Endothelial cell of umbilical vein (primary cell): ENCODE results near the gene MYPN. TPM values are rescaled to one million over a fixed set of nuclear protein-coding genes. Genes with fewer than 3 reads are reported as not detected.

Experiments
- BruUV-seq: library from RNA; stranded (reverse); fragments of 400-500 nt; replicated peaks from 2 replicates; lab custom pipeline; 2021; lab: Mats Ljungman, UMichigan
- CTCF ChIA-PET: fragments of 300-600, 350-600 bp; sonication (Branson Sonifier 250); formaldehyde crosslinking; loops from one replicate; lab custom pipeline; 2021; ENCODE audit warnings: antibody characterized with exemption, inconsistent platforms; lab: Charles Lee
- POLR2A ChIA-PET: fragments of 300-600, 350-600 bp; sonication (Branson Sonifier 250); formaldehyde crosslinking; loops from one replicate; lab custom pipeline; 2021; ENCODE audit warnings: antibody characterized with exemption, inconsistent platforms; lab: Charles Lee
- DNase-seq: peaks from one replicate; pipeline ENCODE4 v3.0.0-alpha.2; 2011; ENCODE audit warnings: low read depth, low spot score
- FAIRE-seq: peaks from 2 replicates; lab custom pipeline; 2011; peaks lifted over from hg19 to GRCh38; lab: Jason Lieb, UNC
- H2AFZ ChIP-seq: 2 replicates; pipeline ENCODE4 v1.6.0; 2012; ENCODE audit warnings: low read depth, low read length, control low read depth, inconsistent platforms
- H3K27ac ChIP-seq: 2 replicates; pipeline ENCODE4 v1.5.1; 2011; ENCODE audit warnings: low read depth, mild to moderate bottlenecking, control low read depth, low read length, moderate library complexity; ENCODE audit not compliant: insufficient read depth
- H3K27me3 ChIP-seq, 2 experiments: 2 replicates each; pipeline versions ENCODE4 v1.6.0 to v1.6.1; 2011; ENCODE audit warnings: low read length in 2 of 2, mixed read lengths in 1 of 2; ENCODE audit not compliant: control insufficient read depth in 2 of 2, insufficient read depth in 2 of 2
- H3K36me3 ChIP-seq, 2 experiments: 2 replicates in 1 of 2; 3 replicates in 1 of 2; pipeline ENCODE4 v1.5.1; 2011; ENCODE audit warnings: low read length in 2 of 2, mild to moderate bottlenecking in 1 of 2, moderate library complexity in 1 of 2; ENCODE audit not compliant: control insufficient read depth in 2 of 2, insufficient read depth in 2 of 2; ENCODE audit errors: extremely low read depth in 1 of 2
- H3K4me1 ChIP-seq: 3 replicates; pipeline ENCODE4 v1.5.1; 2011; ENCODE audit warnings: mild to moderate bottlenecking, low read length; ENCODE audit not compliant: control insufficient read depth, insufficient read depth; ENCODE audit errors: extremely low read depth
- H3K4me2 ChIP-seq: 2 replicates; pipeline ENCODE4 v1.6.1; 2011; ENCODE audit warnings: low read length, control low read depth, mixed read lengths; ENCODE audit not compliant: insufficient read depth
- H3K4me3 ChIP-seq, 3 experiments: fragments of 200-600 bp in 1 of 3; sonication (generic), shearing (Covaris generic) in 1 of 3; replicated peaks in 1 of 3; 2 replicates each; pipeline ENCODE4 v1.5.1; 2011 to 2016; ENCODE audit warnings: control low read depth in 3 of 3, low read length in 3 of 3, mild to moderate bottlenecking in 2 of 3, inconsistent platforms in 1 of 3, low read depth in 1 of 3, moderate library complexity in 1 of 3; ENCODE audit not compliant: insufficient read depth in 1 of 3
- H3K79me2 ChIP-seq: 2 replicates; pipeline ENCODE4 v1.6.0; 2012; ENCODE audit warnings: low read length, inconsistent platforms; ENCODE audit not compliant: control insufficient read depth, insufficient read depth
- H3K9ac ChIP-seq: replicated peaks from 2 replicates; pipeline ENCODE3; 2011; ENCODE audit warnings: low read length, control low read depth; ENCODE audit not compliant: insufficient read depth; ENCODE audit errors: extremely low read depth
- H3K9me1 ChIP-seq: replicated peaks from 3 replicates; pipeline ENCODE4 v1.6.0; 2011; ENCODE audit warnings: mild to moderate bottlenecking, low read length; ENCODE audit not compliant: control insufficient read depth, insufficient read depth; ENCODE audit errors: extremely low read depth
- H3K9me3 ChIP-seq: replicated peaks from 2 replicates; pipeline ENCODE4 v1.5.1; 2012; ENCODE audit warnings: low read length, inconsistent platforms; ENCODE audit not compliant: control insufficient read depth, insufficient read depth
- H4K20me1 ChIP-seq: replicated peaks from 2 replicates; pipeline ENCODE3; 2011; ENCODE audit warnings: mild to moderate bottlenecking, low read length; ENCODE audit not compliant: control insufficient read depth, insufficient read depth; ENCODE audit errors: extremely low read depth
- CTCF ChIP-seq, 2 donors: IDR thresholded peaks; 1 replicate in 1 of 2; 2 replicates in 1 of 2; pipeline ENCODE4 v1.5.1; 2011; ENCODE audit warnings: low read length in 2 of 2, mild to moderate bottlenecking in 2 of 2, moderate library complexity in 2 of 2, control low read depth in 1 of 2, inconsistent platforms in 1 of 2, low read depth in 1 of 2; ENCODE audit not compliant: insufficient read depth in 1 of 2; ENCODE audit errors: extremely low read depth in 1 of 2
- EZH2 ChIP-seq: IDR thresholded peaks from 2 replicates; pipeline ENCODE4 v1.6.1; 2012; ENCODE audit warnings: borderline replicate concordance, low read depth, mild to moderate bottlenecking, moderate library complexity, low read length, inconsistent platforms; ENCODE audit not compliant: severe bottlenecking
- FOS ChIP-seq: IDR thresholded peaks from 2 replicates; pipeline ENCODE4 v1.6.1; 2011; ENCODE audit warnings: mild to moderate bottlenecking, low read length, moderate library complexity, borderline replicate concordance; ENCODE audit not compliant: insufficient read depth
- GATA2 ChIP-seq: IDR thresholded peaks from 2 replicates; pipeline ENCODE4 v1.7.0; 2011; ENCODE audit warnings: low read depth, mild to moderate bottlenecking, moderate library complexity, mixed read lengths, low read length; ENCODE audit not compliant: insufficient read length, insufficient read depth
- JUN ChIP-seq: IDR thresholded peaks from 2 replicates; pipeline ENCODE4 v1.6.1; 2011; ENCODE audit warnings: borderline replicate concordance, low read depth; ENCODE audit not compliant: insufficient read length, insufficient read depth
- MAX ChIP-seq: IDR thresholded peaks from 2 replicates; pipeline ENCODE4 v1.6.1; 2011; ENCODE audit not compliant: insufficient read depth, insufficient read length
- MYC ChIP-seq: IDR thresholded peaks from one replicate; pipeline ENCODE4 v1.6.1; 2011; ENCODE audit warnings: mild to moderate bottlenecking, low read depth, low read length
- POLR2A ChIP-seq: IDR thresholded peaks from 2 replicates; pipeline ENCODE4 v1.6.1; 2012; ENCODE audit warnings: low read depth, mild to moderate bottlenecking, control low read depth, low read length
- POLR2AphosphoS5 ChIP-seq: IDR thresholded peaks from 2 replicates; pipeline ENCODE4 v1.6.1; 2012; ENCODE audit warnings: low read depth, mild to moderate bottlenecking, control low read depth, low read length, moderate library complexity; ENCODE audit not compliant: insufficient read depth
- dilution Hi-C: fragments of 300-500 bp; cut with MboI; formaldehyde crosslinking; loops from one replicate; pipeline ENCODE4 v1.15.0; 2019; ENCODE audit warnings: low sequenced_read_pairs; ENCODE audit not compliant: extremely low pct_ligation_motif_present
- intact Hi-C: fragments of 100-400 bp; cut with micrococcal nuclease; formaldehyde crosslinking; loops from one replicate; pipeline ENCODE4 v1.10.0; 2022
- polyA plus RNA-seq, 4 experiments: library from polyadenylated mRNA; depleted of rRNA in 3 of 4; stranded (reverse) in 3 of 4; unstranded in 1 of 4; fragments of >200 nt; gene quantifications; 2 replicates each; pipeline versions ENCODE4 v1.2.1 to v1.2.3, GENCODE V29; 2011 to 2012; ENCODE audit warnings: missing spikeins in 1 of 4
- total RNA-seq: library from RNA; stranded (reverse); gene quantifications from 2 replicates; pipeline ENCODE4 v1.2.3, GENCODE V29; 2021

MYPN gene
- total and polyA plus RNA-seq, 2 donors (not counting 3 experiments of a cell fraction or from before 2014, with no cell fraction given), result 0.01 TPM; not detected in 1

GRCh38 chr10:68079434-68079833 lies 29.9 kb upstream of the MYPN start:
- H3K79me2 ChIP-seq, result peaks cover 7% of the 10 kb centered on the region
- H2AFZ ChIP-seq, result no peak overlapping the region
- H3K4me3 ChIP-seq, result no peak overlapping the region
- no peak overlapping the region for H3K4me2 ChIP-seq
- TF ChIP-seq POLR2A (no peak), POLR2AphosphoS5 (no peak), EZH2 (no peak), JUN (no peak), MYC (no peak), CTCF (IDR thresholded peaks at IDR 0.05; ENCODE audit: extremely low read depth in 1 of 2, insufficient read depth in 1 of 2, low read depth in 1 of 2, low read length in 2 of 2) (no peak), MAX (no peak), FOS (no peak), GATA2 (no peak)
- no peaks in the 10 kb centered on the region for H3K27me3 ChIP-seq
- intact Hi-C loops (loop anchor here (10.0 kb wide), 1 partner anchor 225 kb away; no protein-coding TSS in a partner anchor), dilution Hi-C loops (no loop called here)
- H3K9me3 ChIP-seq, result no peaks in the 10 kb centered on the region
- H4K20me1 ChIP-seq, result no peaks in the 10 kb centered on the region
- CTCF ChIA-PET, result no interaction called here
- H3K36me3 ChIP-seq, result no peaks in the 10 kb centered on the region
- POLR2A ChIA-PET, result no interaction called here
- no peaks in the 10 kb centered on the region for H3K9me1 ChIP-seq
- H3K9ac ChIP-seq, result no peak overlapping the region
- no peak overlapping the region for H3K27ac ChIP-seq
- BruUV-seq, result no TSS peak
- H3K4me1 ChIP-seq, result peaks cover 3% of the 10 kb centered on the region
- no peak for FAIRE-seq
- DNase-seq, result no peak
